Measurements from ENCODE around the gene FGFR1OP2. TPM values are rescaled to one million over a fixed set of nuclear protein-coding genes. Genes with fewer than 3 reads are reported as not detected.
A peak's percentile ranks its signal among the peaks of the same experiment; 100 is the strongest.
"Not testable (repeated sequence)": the region's sequence is repeated elsewhere in the genome, so short reads cannot be mapped to it uniquely, and the experiment has no call there.

FGFR1OP2 gene
- total RNA-seq, 2 experiments from 2014 or later, result 72.4 to 75.1 TPM

GRCh38 chr12:26896913-26897312, 41.4 kb upstream of the FGFR1OP2 start:
- ChIA-PET POLR2A (interaction anchor here (1.0 kb wide), 1 partner anchor 12 kb away, joined by 3 read pairs; no protein-coding TSS in a partner anchor), CTCF (interaction anchor here (3.3 kb wide), 1 partner anchor 11 kb away, joined by 29 read pairs; no protein-coding TSS in a partner anchor)
- no peak for DNase-seq
- ATAC-seq, result no peak
- H3K27me3 Mint-ChIP-seq, result no peaks in the 10 kb centered on the region
- H3K4me1 Mint-ChIP-seq (ENCODE audit: low read depth), result peaks cover 6% of the 10 kb centered on the region
- peaks cover 38% of the 10 kb centered on the region for H3K36me3 Mint-ChIP-seq (ENCODE audit: low read depth)
- TF ChIP-seq CTCF (IDR thresholded peaks at IDR 0.05), result no peak
- no peaks in the 10 kb centered on the region for H3K9me3 Mint-ChIP-seq
- H3K4me3 Mint-ChIP-seq, result no peak overlapping the region
- intact Hi-C loops (cut with micrococcal nuclease), result no loop called here
- H3K27ac Mint-ChIP-seq, result no peak overlapping the region

- H3K36me3 Mint-ChIP-seq (ENCODE audit: low read depth), result peaks cover 66% of the 10 kb centered on the region
- ATAC-seq; intact Hi-C loops (cut with micrococcal nuclease); H3K27ac Mint-ChIP-seq; DNase-seq; H3K9me3 Mint-ChIP-seq; POLR2A ChIA-PET; H3K27me3 Mint-ChIP-seq; H3K4me3 Mint-ChIP-seq; H3K4me1 Mint-ChIP-seq (ENCODE audit: low read depth): not testable (repeated sequence)
- CTCF ChIA-PET, result interaction anchor here (1.1 to 1.4 kb wide), 2 partner anchors 19 to 274 kb away, joined by 3 to 6 read pairs; no protein-coding TSS in a partner anchor
These were observed 34.9 kb upstream of the FGFR1OP2 start for GRCh38 chr12:26903396-26903795.

- TF ChIP-seq CTCF (IDR thresholded peaks at IDR 0.05), result no peak
- Mint-ChIP-seq H3K9me3 (peaks cover 8% of the 10 kb centered on the region), H3K36me3 (ENCODE audit: low read depth) (peaks cover 66% of the 10 kb centered on the region), H3K4me1 (ENCODE audit: low read depth) (peaks cover 8% of the 10 kb centered on the region), H3K27me3 (no peaks in the 10 kb centered on the region), H3K27ac (no peak overlapping the region), H3K4me3 (no peak overlapping the region)
- DNase-seq (no peak), ATAC-seq (no peak)
- CTCF ChIA-PET, result no interaction called here
- POLR2A ChIA-PET, result no interaction called here
- intact Hi-C loops (cut with micrococcal nuclease), result no loop called here
These were observed 32.2 kb upstream of the FGFR1OP2 start for GRCh38 chr12:26906024-26906423.

- ChIA-PET CTCF (no interaction called here), POLR2A (no interaction called here)
- Mint-ChIP-seq H3K27me3 (no peaks in the 10 kb centered on the region), H3K4me1 (ENCODE audit: low read depth) (peaks cover 8% of the 10 kb centered on the region), H3K27ac (peak overlapping the region; percentile 22), H3K9me3 (peaks cover 8% of the 10 kb centered on the region), H3K4me3 (no peak overlapping the region), H3K36me3 (ENCODE audit: low read depth) (peaks cover 63% of the 10 kb centered on the region)
- ATAC-seq (no peak), DNase-seq (no peak)
- TF ChIP-seq CTCF (IDR thresholded peaks at IDR 0.05), result no peak
- intact Hi-C loops (cut with micrococcal nuclease), result no loop called here
These were observed 31.6 kb upstream of the FGFR1OP2 start for GRCh38 chr12:26906704-26907103.

GRCh38 chr12:26918321-26919215, 19.7 kb upstream of the FGFR1OP2 start:
- intact Hi-C loops (cut with micrococcal nuclease), result no loop called here
- POLR2A ChIA-PET, result interaction anchor here (1.6 kb wide), 1 partner anchor 19 kb away, joined by 3 read pairs; no protein-coding TSS in a partner anchor
- Mint-ChIP-seq H3K4me3 (no peak overlapping the region), H3K36me3 (ENCODE audit: low read depth) (peaks cover 41% of the 10 kb centered on the region), H3K4me1 (ENCODE audit: low read depth) (peaks cover 6% of the 10 kb centered on the region), H3K27ac (no peak overlapping the region), H3K9me3 (no peaks in the 10 kb centered on the region), H3K27me3 (no peaks in the 10 kb centered on the region)
- DNase-seq, result no peak
- no peak for ATAC-seq
- TF ChIP-seq CTCF (IDR thresholded peaks at IDR 0.05), result no peak
- CTCF ChIA-PET, result interaction anchor here (1.5 to 3.3 kb wide), 2 partner anchors 34 to 72 kb away, joined by 3 to 12 read pairs; no protein-coding TSS in a partner anchor

Measured in activated CD8-positive, alpha-beta T cell treated with anti-CD3 and anti-CD28 coated beads for 36 hours (primary cell).